GM21515 (cell line): ENCODE results near the gene ADAMTS9.
"Not testable (repeated sequence)": the region's sequence is repeated elsewhere in the genome, so short reads cannot be mapped to it uniquely, and the experiment has no call there.

ENCODE experiments used
- ATAC-seq: cut with Tn5 transposase; IDR thresholded peaks from one replicate; pipeline ENCODE4 v1.9.1; 2021; ENCODE audit not compliant: unreplicated experiment

ADAMTS9 gene

DNA sequence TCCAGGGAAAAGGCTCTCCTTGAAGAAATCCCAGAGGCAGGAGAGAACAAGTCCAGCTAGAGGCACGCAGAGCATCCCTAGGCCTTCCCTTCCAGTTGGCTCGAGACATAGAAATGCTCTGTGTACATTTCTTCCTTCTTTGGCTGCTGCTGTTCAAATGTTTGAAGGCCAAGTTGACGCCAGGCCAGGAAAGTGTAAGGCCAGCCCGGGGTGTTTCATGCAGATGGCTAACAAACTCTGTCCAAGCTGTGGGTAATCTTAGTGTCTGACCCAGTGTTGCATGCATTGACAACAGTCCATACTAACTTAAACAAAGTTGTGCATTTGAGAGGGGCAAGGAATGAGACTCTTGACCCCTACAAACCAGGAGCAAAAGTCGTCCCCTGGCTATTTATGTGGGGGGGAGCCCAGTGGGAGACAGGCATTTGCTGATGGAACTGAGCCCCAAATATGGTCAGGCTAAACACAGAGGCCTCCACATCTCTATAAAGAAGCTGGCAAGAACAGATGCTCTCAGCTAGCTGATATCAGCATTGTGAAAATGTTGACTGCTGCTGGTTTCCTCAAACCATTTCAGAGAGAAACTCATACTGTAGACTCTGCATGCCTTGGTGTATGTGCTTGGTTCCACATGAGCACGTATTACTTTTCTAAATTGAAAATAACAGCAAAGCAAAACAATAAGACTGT, 139.5 kb downstream of the ADAMTS9 start:
- no peak for ATAC-seq

DNA sequence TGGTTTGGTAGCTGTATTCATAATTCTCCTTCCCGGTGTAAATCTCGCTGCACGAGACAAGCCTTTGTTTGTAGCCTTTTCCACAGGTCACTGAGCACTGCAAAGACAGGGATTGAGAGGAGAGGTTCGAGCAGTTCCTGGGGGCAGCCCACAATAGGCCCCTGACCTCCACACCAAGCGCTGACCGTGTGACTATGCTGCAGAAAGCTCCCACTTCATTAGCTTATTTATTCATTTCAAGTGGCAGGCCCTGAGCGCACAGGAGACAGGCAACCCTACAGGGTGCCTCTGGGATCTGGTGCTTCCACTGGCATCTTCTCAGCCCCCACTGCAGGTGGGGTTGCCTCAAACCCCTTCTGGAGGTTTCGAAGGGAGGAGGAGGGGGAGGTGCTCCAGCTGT, 140.9 kb downstream of the ADAMTS9 start:
- no peak for ATAC-seq

DNA sequence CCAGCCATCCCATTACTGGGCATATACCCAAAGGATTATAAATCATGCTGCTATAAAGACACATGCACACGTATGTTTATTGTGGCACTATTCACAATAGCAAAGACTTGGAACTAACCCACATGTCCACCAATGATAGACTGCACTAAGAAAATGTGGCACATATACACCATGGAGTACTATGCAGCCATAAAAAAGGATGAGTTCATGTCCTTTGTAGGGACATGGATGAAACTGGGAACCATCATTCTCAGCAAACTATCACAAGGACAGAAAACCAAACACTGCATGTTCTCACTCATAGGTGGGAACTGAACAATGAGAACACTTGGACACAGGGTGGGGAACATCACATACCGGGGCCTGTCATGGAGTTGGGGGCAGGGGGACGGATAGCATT, 142.6 kb downstream of the ADAMTS9 start:
- not testable (repeated sequence) for ATAC-seq

DNA sequence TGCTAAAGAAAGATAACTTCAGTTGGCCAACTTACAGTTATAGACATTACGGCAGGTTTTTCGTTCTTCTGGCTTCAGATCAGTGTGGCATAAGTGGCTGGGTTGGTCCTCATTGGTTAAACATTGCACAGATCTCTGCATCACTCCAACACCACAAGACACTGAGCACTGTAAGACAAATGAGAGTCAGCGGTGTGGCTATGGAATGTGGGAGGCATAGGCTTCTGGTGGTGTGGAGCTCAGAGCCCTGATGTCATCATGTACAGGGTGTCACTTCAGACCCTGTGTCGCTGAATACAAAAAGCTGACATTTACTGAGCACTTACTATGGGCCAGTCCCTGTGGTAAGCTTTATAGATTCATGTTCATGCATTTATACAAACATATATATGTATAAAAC, 146.0 kb downstream of the ADAMTS9 start:
- ATAC-seq: no peak

DNA sequence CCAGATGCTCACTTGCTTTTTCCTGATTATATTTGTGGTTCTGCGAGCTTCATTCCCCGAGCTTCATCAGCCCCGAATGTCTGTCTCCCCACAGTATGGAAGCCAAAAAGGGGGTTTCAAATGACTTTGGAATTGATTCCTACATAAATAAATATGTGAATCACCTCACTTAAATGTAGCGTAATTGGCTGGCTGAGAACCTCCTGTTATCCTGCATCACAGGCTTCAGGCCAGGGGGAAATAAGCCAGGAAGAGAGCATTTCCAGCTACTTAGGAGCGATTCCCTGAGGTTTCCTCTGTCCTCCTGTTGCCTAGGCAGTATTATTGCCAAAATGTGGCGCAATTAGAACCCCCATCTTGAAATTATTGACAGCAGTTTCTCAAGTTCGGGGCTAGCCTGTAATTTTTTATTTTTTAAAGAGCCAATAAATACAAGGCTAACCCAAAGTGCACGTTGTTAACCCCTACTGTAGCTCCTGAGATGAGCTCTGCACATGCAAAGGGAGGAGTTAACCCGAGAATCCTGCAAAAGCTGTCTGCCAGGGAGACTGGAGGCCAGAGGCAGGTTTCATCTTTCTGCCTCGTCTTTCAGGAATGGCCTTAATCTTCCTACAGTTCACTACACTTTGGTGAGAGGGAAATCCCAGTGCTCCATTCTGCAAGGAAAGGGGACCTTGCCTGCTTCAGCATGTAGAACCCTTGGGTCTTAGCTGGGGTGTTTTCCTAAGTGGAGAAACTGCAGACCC, 148.2 kb downstream of the ADAMTS9 start:
- no peak for ATAC-seq

DNA sequence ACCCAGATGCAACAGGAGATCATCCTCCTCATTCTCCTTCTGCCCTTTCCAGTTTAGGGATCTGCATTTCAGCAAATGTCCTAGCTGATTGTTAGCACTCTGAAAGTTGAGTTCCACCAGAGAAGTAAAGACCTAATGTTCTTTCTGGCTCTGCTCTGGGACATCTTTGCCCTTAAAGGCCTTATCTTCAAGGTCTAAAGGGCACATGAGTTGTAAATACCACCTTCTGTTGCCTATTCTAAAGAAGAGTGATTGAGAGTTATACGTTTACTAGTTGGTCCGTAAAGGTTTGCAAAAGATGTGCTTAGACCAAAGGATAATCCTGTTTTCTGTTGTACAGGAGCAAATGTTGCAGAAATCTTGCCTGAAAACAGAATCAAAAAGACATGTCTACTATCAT, 151.6 kb downstream of the ADAMTS9 start:
- no peak for ATAC-seq

DNA sequence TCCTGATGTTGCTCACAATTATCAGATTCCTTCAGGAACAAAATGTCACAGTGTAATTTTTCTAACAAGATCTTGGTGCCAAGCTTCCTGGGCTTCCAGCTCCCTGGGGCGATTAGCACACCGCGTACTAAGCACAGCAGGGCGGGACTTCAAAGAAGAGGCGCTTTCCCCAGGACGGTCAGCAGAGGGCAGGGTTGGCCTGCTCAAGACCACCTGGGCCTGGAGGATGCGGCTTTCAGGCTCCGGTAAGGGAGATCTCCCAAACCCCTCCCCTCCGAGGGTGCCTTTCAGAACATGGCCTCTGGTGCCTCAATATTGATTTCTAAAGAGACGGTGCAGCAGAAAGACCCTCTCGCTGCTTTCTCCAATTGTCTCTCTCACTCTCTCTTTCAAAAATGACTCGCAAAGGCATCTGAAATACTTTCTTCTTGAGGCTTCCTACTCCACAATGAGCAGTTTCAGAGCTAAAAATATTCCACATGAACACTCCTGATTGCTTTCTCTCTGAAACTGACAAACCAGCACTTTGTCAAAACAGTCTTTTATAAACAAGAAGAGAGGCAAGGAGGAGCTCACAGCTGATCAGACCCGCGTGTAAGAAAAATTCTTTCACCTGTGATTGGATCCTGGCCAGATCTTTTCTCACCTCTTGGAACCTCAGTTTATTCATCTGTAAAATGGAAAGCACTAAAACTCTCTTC, 154.0 kb downstream of the ADAMTS9 start:
- ATAC-seq: peak; percentile 97

DNA sequence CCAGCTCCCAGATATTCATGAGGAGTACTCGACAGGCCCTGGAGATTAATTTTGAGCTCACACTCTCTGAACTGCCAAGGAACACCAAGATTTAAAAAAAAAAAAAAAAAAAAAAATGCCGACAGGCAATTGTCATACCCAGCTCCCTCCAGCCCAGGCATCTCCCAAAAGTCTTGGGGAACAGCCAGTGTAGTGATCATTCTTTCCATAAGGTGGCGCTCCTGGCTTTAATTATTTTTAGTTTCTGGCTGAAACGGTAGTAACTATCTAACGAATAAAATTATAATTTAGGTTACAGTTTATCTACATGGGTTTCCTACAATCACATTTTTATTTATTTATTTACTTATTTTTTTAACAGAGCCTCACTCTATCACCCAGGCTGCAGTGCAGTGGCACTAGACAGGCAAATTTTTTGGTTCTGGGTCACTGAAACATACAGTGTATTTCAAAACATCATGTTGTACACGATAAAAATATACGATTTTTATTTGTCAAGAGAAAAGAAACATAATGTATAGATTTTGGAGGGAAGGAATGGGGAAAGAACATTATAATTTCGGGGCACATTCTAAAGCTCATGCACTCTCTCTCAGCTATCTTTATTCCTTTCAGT, 157.3 kb downstream of the ADAMTS9 start:
- no peak for ATAC-seq

DNA sequence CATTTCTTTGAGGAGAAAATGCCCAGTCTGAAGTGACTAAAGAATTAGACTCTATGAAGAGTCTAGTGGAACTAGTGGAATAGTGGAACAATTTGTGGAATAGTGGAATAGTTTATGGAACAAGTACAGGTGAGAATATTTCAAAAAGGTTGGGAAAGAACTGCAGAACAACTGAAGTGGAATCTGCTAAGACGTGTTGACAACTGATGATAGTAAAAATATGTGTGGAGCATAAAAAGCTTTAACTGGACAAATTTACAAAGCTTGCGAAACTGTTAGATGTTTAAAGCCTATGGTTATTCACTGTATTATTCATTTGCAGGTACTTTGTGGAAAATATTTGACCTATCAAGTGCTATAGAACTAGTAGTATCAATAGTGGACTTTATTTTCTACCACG, 164.5 kb downstream of the ADAMTS9 start:
- ATAC-seq: no peak

DNA sequence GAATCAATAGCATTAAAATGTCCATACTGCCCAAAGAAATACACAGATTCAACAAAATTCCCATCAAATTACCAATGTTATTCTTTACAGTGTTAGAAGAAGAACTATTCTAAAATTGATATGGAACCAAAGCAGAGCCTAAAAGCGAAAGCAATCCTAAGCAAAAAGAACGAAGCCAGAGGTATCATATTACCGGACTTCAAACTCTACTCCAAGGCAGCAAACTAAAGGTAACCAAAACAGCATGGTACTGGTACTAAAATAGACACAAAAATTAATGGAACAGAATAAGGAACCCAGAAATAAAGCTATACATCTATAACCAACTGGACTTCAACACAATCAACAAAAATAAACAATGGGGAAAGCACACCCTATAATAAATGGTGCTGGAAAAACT, 167.5 kb downstream of the ADAMTS9 start:
- no peak for ATAC-seq

DNA sequence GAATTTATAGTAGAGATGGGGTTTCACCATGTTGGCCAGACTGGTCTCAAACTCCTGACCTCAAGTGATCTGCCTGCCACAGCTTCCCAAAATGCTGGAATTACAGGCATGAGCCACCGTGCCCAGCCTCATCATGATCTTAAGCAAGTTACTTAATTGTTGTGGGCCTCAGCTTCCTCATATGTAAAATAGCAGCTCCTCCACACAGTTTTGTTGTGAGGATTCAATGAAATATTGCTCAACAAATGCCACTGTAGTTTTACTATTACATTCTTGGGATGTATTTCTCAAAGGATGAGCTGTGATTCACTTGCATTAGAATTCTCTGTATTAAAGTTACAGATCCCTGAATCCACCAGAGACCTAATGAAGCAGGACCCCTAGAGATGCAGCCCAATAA, 168.8 kb downstream of the ADAMTS9 start:
- ATAC-seq: no peak

DNA sequence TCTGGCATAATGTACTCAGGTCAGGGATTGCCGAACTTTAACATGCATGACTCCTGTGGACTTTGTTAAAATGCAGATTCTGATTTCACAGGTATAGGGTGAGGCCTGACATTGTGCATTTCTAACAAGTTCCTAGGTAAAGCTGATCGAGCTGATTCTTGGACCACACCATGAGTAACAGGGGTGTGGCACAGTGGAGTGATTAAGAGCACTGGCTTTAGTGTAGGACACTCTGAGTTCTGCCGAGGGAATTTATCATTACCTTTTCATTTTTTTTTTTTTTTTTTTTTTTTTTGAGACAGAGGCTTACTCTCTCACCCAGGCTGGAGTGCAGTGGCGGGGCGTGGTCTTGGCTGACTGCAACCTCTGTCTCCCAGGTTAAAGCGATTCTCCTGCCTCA, 169.3 kb downstream of the ADAMTS9 start:
- ATAC-seq: no peak

DNA sequence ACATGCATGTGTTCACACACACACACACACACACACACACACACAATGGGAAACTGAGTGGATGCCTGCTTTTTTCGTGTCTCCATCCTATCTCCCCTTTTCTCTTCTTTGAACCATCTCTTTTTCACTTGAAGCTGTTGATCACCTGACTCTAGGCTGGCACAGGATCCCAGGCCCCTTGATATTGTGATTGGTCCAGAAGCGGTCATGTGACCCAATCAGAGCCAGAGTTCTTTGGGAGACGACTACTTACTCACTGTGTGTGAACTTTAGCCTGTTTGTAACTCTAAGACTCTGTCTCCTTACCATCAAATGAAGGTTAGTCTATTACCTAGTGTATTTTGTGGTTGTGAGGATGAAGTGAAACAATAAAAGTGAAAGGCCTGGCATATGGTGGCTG, 172.9 kb downstream of the ADAMTS9 start:
- no peak for ATAC-seq

DNA sequence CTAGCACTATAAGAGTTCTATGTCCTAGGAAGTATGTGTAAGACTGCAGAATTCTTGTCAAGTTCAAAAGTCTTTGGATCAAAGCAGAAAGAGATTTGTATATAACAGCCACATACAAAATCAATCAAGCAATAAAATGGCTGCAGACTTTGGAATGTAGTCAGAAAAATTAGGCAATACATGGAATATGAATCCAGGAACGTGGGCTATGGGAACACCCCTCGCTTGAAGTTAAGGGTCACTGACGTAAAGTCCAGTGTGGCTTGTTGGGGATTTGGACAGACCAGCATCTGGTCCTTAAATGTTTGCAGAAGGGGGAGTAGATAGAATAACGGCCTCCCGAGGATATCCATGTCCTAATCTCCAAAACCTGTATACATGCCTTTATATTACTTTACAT, 178.6 kb downstream of the ADAMTS9 start:
- no peak for ATAC-seq

DNA sequence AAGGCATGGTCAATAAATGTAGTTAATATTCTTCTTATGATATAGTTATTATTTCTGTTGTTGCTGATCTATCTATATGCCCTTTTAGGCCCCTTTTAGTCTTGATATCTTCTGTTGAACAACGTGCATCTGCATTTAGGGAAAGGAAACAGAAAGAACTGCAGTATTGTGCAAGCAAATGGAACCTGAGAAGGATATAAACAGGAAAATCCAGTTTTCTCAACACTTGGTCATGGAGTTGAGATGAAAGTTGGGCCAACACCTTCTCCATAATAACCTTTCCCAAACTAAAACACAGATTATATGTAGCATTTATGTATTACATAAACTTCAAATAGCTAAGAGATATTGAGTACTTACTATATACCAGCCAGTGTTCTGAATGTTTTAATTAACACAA, 179.7 kb downstream of the ADAMTS9 start:
- ATAC-seq: no peak

DNA sequence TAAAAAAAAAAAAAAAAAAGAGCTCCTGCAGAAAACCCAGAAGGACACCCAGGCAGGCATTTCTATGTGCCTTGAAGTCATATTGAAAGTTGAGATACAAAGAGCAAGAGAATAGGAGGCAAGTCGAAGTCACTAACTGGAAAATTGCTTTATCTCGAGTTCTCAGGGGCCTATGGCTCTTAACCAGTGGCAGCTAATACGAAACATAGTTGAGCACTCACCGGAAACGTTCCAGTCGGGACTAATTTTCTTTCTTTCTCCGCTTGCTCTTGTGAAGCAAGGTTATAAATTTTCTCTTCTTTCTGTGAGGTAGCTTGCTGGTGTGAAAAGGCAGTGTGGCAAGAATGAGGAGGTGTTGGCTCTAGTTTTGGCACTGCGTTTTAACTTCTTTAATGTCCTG, 181.5 kb downstream of the ADAMTS9 start:
- ATAC-seq: no peak

DNA sequence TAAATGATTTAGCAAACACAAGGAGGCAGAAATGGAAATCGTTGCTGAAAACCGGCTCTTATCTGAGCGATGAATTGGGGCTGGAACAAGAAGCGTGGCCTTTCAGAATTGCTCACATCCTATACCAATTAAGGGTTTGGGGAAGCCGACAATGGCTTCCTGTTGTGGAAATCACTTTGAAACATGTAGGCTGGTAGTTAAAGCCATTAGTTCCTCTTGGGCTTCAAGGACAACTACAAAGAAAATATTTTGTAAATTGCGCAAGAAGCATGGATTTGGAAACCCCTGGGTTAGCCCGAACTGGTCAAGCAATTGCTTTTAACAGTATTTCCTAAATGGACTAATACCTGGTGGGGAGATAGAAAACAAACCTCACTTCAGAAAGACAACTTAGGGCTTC, 182.4 kb downstream of the ADAMTS9 start:
- ATAC-seq: no peak

DNA sequence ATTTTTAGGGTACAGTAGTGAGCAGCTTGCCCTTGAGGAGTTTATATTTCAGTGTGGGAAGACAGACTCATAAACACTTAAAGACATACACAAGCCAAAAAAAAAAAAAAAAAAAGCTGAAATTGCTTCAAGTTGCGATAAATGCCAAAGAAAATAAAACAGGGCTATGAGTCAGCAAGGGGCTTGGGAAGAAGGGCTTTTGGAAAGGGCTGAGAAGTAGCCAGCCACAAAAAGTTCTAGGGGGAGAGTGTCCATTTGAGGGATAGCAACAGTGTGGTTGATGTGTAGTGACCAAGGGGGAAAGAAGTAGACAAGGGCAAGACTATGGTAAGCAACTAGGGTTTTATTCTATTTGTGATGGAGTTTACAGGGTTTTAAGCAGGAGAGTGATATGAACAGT, 185.5 kb downstream of the ADAMTS9 start:
- no peak for ATAC-seq

DNA sequence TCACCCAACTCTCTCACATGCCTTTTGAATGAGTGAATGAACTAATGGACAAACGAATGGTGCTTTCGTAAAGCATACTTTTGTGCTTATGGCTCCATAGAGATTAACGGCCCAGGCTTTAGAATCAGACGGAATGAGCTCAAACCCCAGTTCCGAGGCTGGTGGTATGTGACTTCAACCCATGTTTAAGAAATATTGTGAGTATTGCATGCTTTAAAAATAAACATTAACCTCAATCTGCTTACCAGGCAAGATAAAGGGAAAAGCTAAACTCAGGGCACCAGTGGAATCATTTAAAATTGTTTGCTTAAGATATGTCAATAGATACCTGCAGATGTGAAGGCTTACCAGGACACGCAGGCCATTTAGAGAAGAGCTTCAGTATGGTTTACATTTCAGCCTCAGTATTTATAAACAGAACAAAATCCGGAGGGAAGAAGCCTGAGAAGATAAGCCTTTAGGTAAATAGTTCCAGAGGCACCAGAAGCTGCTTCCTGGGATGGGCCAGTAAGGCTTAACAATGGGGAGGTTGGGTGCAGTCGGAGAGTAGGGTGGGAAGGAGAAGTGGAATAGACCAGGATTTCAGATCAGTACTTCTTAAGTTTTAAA, 186.4 kb downstream of the ADAMTS9 start:
- ATAC-seq: no peak

DNA sequence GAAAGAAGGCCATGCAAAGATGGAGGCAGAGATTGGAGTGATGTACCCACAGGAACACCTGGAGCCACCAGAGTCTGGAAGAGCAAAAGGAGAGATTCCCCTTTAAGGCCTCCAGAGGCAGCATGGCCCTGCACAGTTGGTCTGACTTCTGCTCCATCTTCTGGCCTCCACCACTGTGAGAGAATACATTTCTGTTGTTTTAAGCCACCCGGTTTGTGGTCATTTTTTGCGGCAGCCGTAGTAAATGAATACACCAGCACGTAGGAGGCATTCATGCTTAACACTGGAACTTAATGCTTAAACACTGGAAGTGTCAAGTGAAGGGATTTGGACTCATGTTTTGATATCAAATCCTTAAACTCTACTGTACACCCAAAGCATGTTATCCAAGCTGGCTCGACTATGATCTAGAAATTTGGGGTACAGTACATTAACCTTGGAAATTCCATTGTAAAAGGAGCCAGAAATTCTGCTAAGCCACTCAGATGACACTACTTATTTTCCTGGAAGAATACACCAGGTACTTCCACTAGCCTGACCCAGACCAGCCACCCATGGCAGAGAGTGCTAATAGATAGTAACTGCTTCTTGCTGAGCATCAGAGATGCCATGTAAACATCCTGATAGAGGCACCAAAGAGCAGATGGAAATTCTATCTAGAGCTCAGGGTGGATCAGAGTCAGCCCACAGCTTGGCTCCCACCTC, 190.9 kb downstream of the ADAMTS9 start:
- no peak for ATAC-seq
